Spleen (tissue), 11 donors: ENCODE data around the gene PEAR1. TPM values are rescaled to one million over a fixed set of nuclear protein-coding genes. Genes with fewer than 3 reads are reported as not detected.

Experiments used
- DNase-seq: peaks from one replicate; pipeline ENCODE4 v3.0.0-alpha.2; 2020
- H3K27ac ChIP-seq, 8 donors: fragments of 200-600 bp; sonication (generic) in 7 of 8; 1 replicate in 4 of 8; 2 replicates in 4 of 8; pipeline versions ENCODE4 v1.5.0 to v1.8.0; 2016 to 2021; ENCODE audit warnings: inconsistent platforms in 4 of 8, mild to moderate bottlenecking in 4 of 8, moderate library complexity in 1 of 8
- H3K27me3 ChIP-seq, 7 donors: fragments of 200-600 bp; sonication (generic) in 6 of 7; replicated peaks in 1 of 7; 1 replicate in 4 of 7; 2 replicates in 3 of 7; pipeline versions ENCODE4 v1.5.0 to v1.8.0; 2016 to 2021; ENCODE audit warnings: inconsistent platforms in 3 of 7, mild to moderate bottlenecking in 1 of 7
- H3K36me3 ChIP-seq, 6 donors: fragments of 200-600 bp; sonication (generic) in 5 of 6; 1 replicate in 4 of 6; 2 replicates in 2 of 6; pipeline versions ENCODE4 v1.5.0 to v1.8.0; 2016 to 2021; ENCODE audit warnings: inconsistent platforms in 2 of 6
- H3K4me1 ChIP-seq, 6 donors: fragments of 200-600 bp; sonication (generic) in 5 of 6; 1 replicate in 3 of 6; 2 replicates in 3 of 6; pipeline versions ENCODE4 v1.5.0 to v1.8.0; 2016 to 2021; ENCODE audit warnings: inconsistent platforms in 3 of 6
- H3K4me3 ChIP-seq, 8 donors: fragments of 200-600 bp; sonication (generic) in 7 of 8; 1 replicate in 4 of 8; 2 replicates in 4 of 8; pipeline versions ENCODE4 v1.5.0 to v1.8.0; 2016 to 2021; ENCODE audit warnings: inconsistent platforms in 4 of 8, mild to moderate bottlenecking in 4 of 8, moderate library complexity in 2 of 8
- H3K9me3 ChIP-seq, 8 donors: fragments of 200-600 bp; sonication (generic) in 7 of 8; 1 replicate in 4 of 8; 2 replicates in 4 of 8; pipeline versions ENCODE4 v1.5.0 to v1.8.0; 2016 to 2021; ENCODE audit warnings: inconsistent platforms in 4 of 8
- POLR2A ChIP-seq, 3 donors: fragments of 450-650 bp; IDR thresholded peaks; one replicate each; pipeline ENCODE4 v1.5.1; 2017; ENCODE audit warnings: antibody characterized with exemption in 3 of 3, mild to moderate bottlenecking in 1 of 3
- POLR2AphosphoS5 ChIP-seq, 3 donors: sonication (generic); formaldehyde crosslinking; IDR thresholded peaks; one replicate each; pipeline ENCODE4 v1.5.1; 2017; ENCODE audit warnings: antibody characterized with exemption in 3 of 3
- WGBS, 5 donors: extraction: QIAGEN DNeasy Blood & Tissue Kit in 3 of 5; methylation state at CpG; one replicate each; pipeline versions ENCODE4 v1.1.5 to v1.1.7; 2013 to 2018; 5-methylcytosine and 5-hydroxymethylcytosine counted together
- intact Hi-C: fragments of 100-400 bp; cut with DNase I; formaldehyde crosslinking; loops from one replicate; pipeline ENCODE4 v1.15.0; 2023; ENCODE audit warnings: low total_unique reads
- polyA plus RNA-seq, 3 donors: library from polyadenylated mRNA; stranded (reverse); fragments of 200-250 nt; gene quantifications; one replicate each; pipeline ENCODE4 v1.2.1, GENCODE V29; 2013
- total RNA-seq, 7 donors: library from RNA; depleted of rRNA in 3 of 7; stranded (reverse); fragments of >200 nt in 3 of 7; fragmentation: NEBNext Ultra II Directional in 4 of 7; extraction: Animal tissue kit (Norgen Biotek cat#: 25700) in 4 of 7; gene quantifications; one replicate each; pipeline versions ENCODE4 v1.1.0 to v1.2.1, GENCODE V29; 2016 to 2021
- TF ChIP-seq, protein P1 (sequence below), 11 experiments: fragments of 200-600 bp in 7 of 11; fragments of 450-650 bp in 4 of 11; sonication (generic) in 4 of 11; IDR thresholded peaks in 8 of 11; conservative IDR thresholded peaks in 3 of 11; 1 replicate in 7 of 11; 2 replicates in 4 of 11; pipeline versions ENCODE4 v1.4.0 to v1.8.0; 2016 to 2021; ENCODE audit warnings: antibody characterized with exemption in 11 of 11, inconsistent platforms in 4 of 11, mild to moderate bottlenecking in 1 of 11
- donor health status: healthy with polysubstance abuse.
- donor health status: DM: no; HTN: no; CAD: no; lungs with moderate emphysema.
- donor health status: DM: no; HTN: no; CAD: no.
- donor health status: Bipolar disorder and iron deficiency.
- donor health status: healthy.
- donor health status: DM: no; HTN: no; CAD: no.
- donor health status: DM: yes; HTN: yes; CAD: no.

The PEAR1 gene
- total and polyA plus RNA-seq, 10 donors: 1.4 to 28.3 (median 20.2) TPM

DNA sequence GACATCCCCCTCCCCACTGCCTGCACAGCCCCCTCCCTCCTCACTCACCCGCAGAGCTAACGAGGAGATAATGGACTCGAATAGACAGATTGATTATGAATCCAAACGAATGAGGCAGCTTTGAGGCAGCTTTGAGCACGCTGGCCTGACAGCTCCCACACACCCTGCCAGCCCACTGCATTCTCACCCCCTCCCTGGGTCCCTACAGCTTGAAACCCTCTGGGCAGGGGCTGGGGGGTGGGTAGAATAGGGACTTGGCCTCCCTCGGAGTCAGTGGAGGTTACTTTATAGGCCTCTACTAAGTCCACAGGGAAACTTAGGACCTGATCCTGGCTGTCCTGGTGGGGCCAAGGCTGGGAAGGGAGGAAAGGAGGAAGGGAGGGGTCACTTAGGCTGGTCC, 30.9 kb upstream of the PEAR1 start:
- Histone ChIP-seq H3K36me3 (no peaks in the 10 kb centered on the region), H3K4me3 (no peak overlapping the region), H3K9me3 (no peaks in the 10 kb centered on the region), H3K27ac (no peak overlapping the region), H3K4me1 (peaks cover 20 to 43% (median 27%) of the 10 kb centered on the region in 6 donors), H3K27me3 (peaks cover 7 to 98% (median 53%) of the 10 kb centered on the region in 7 donors)
- intact Hi-C loops: no loop called here
- WGBS, 5 donors: 82 to 92% (median 87%) methylated on average over 6 of the region's 6 CpGs
- TF ChIP-seq, protein P1, sequence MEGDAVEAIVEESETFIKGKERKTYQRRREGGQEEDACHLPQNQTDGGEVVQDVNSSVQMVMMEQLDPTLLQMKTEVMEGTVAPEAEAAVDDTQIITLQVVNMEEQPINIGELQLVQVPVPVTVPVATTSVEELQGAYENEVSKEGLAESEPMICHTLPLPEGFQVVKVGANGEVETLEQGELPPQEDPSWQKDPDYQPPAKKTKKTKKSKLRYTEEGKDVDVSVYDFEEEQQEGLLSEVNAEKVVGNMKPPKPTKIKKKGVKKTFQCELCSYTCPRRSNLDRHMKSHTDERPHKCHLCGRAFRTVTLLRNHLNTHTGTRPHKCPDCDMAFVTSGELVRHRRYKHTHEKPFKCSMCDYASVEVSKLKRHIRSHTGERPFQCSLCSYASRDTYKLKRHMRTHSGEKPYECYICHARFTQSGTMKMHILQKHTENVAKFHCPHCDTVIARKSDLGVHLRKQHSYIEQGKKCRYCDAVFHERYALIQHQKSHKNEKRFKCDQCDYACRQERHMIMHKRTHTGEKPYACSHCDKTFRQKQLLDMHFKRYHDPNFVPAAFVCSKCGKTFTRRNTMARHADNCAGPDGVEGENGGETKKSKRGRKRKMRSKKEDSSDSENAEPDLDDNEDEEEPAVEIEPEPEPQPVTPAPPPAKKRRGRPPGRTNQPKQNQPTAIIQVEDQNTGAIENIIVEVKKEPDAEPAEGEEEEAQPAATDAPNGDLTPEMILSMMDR (IDR thresholded peaks at IDR 0.05 in 8 of 11, conservative IDR thresholded peaks at IDR 0.05 in 3 of 11): no peak
- TF ChIP-seq POLR2AphosphoS5 (IDR thresholded peaks at IDR 0.05) (no peak), POLR2A (IDR thresholded peaks at IDR 0.05) (no peak)
- no peak for DNase-seq

DNA sequence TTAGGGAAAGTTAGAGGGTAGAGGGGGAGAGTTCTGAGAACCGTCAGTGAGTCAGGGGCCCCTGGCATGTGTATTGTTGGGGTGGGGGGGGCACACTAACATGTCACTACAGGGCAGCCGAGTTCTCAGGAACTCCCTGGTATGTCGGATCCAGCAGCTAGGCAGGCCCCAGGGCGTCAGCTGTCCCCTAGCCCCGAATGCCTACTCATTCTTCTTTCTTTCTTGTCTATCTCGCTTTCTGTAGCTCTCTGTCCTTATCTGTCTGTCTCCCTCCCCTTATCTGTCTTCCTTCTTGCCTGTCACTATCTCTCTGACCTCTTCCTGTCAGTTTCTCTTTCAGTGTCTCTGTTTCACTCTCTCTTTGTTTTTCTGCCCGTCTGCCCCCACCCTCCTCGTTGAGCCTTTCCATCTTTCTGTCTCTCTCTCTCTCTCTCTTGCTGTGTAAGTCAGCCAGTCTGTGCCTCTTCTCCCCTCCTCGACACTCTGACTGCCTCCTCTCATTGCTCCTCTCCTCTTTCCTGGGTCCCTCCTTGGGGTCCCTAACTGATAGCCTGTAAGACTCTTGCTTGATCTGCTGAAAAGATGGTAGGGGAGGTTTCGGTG, 30.4 kb upstream of the PEAR1 start:
- Histone ChIP-seq H3K9me3 (no peaks in the 10 kb centered on the region), H3K27me3 (peaks cover 7 to 96% (median 53%) of the 10 kb centered on the region in 7 donors), H3K36me3 (no peaks in the 10 kb centered on the region), H3K4me3 (no peak overlapping the region), H3K4me1 (peaks cover 20 to 43% (median 27%) of the 10 kb centered on the region in 6 donors), H3K27ac (no peak overlapping the region)
- WGBS, 5 donors: 55 to 68% (median 58%) methylated on average over 10 of the region's 10 CpGs
- TF ChIP-seq, protein P1 (IDR thresholded peaks at IDR 0.05 in 8 of 11, conservative IDR thresholded peaks at IDR 0.05 in 3 of 11): no peak
- no peak for TF ChIP-seq POLR2A (IDR thresholded peaks at IDR 0.05)
- no peak for TF ChIP-seq POLR2AphosphoS5 (IDR thresholded peaks at IDR 0.05)
- no peak for DNase-seq
- intact Hi-C loops: no loop called here

DNA sequence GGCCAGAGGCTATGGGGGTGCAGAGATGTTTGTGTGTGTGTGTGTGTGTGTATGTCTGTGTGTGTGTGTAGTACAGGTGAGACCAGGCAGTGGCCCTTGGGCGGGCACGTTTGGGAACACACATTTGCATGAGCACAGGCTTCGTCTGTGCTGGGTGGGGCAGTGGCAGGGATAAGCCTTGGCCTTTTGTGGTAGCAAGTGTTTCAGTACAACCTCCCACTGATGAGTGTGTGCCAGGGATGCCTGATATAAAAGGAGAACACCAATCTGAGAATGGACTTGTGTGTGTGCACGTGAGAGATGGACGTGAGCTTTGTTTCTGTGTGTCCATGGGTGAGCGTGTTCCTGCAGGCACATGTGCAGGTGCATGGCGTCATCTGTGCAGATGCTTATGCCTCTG, 29.9 kb upstream of the PEAR1 start:
- no peak for DNase-seq
- H3K27me3 ChIP-seq: peaks cover 7 to 96% (median 49%) of the 10 kb centered on the region in 7 donors
- no peaks in the 10 kb centered on the region for H3K36me3 ChIP-seq
- no peak overlapping the region for H3K4me3 ChIP-seq
- WGBS, 5 donors: 79 to 89% (median 85%) methylated on average over 7 of the region's 7 CpGs
- TF ChIP-seq, protein P1 (IDR thresholded peaks at IDR 0.05 in 8 of 11, conservative IDR thresholded peaks at IDR 0.05 in 3 of 11): no peak
- no peak for TF ChIP-seq POLR2A (IDR thresholded peaks at IDR 0.05)
- TF ChIP-seq POLR2AphosphoS5 (IDR thresholded peaks at IDR 0.05): no peak
- H3K9me3 ChIP-seq: no peaks in the 10 kb centered on the region
- H3K27ac ChIP-seq: no peak overlapping the region
- H3K4me1 ChIP-seq: peaks cover 20 to 39% (median 26%) of the 10 kb centered on the region in 6 donors
- intact Hi-C loops: no loop called here

DNA sequence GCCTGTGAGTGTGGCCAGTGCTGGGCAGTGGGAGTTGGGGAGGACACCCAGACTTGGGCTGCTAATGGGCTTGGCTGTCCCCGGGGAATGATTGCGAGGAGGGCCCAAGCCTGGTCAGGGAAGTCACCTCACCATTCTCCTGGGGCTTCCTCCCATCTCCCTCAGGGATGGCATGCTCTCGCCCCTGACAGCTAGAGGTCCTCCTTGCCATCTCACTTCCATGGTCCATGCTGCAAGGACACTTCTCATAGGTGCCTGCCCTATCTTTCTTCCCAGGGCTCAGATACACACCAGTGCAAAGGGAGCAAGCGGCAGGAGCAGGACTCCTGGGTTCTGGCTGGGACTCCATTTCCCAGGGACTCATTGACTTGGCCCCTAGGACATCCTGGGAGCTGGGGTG, 28.7 kb upstream of the PEAR1 start:
- H3K27ac ChIP-seq: no peak overlapping the region
- peaks cover 13 to 27% (median 17%) of the 10 kb centered on the region in 6 donors for H3K4me1 ChIP-seq
- intact Hi-C loops: no loop called here
- no peak for TF ChIP-seq POLR2A (IDR thresholded peaks at IDR 0.05)
- no peak for TF ChIP-seq POLR2AphosphoS5 (IDR thresholded peaks at IDR 0.05)
- TF ChIP-seq, protein P1 (IDR thresholded peaks at IDR 0.05 in 8 of 11, conservative IDR thresholded peaks at IDR 0.05 in 3 of 11): no peak
- H3K9me3 ChIP-seq: no peaks in the 10 kb centered on the region
- H3K4me3 ChIP-seq: no peak overlapping the region
- no peaks in the 10 kb centered on the region for H3K36me3 ChIP-seq
- DNase-seq: no peak
- H3K27me3 ChIP-seq: peaks cover 4 to 86% (median 37%) of the 10 kb centered on the region in 7 donors
- WGBS, 5 donors: 85 to 95% (median 90%) methylated on average over 4 of the region's 4 CpGs
